ENCODE results near the gene MCUB.

Gene MCUB

DNA sequence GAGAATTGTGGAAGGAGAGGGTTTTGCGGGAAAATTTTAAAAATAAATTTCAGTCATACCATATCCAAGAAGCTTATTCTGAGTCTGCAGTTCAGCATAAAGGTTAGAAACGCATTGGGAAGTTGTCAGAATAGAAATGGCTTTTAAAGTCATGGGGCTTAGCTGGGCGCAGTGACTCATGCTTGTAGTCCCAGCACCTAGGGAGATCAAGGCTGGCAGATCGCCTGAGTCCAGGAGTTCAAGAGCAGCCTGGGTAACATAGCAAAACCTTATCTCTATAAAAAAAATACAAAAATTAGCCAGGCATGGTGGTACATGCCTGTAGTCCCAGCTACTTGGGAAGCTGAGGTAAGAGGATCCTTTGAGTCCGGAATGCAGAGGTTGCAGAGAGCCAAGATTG is 173.7 kb downstream of the MCUB start (continued):
- TF ChIP-seq ZNF350 (tag by site-specific recombination; IDR thresholded peaks at IDR 0.05) (no peak), ZNF501 (tag by site-specific recombination; IDR thresholded peaks at IDR 0.05) (no peak), BCL11A (tag by site-specific recombination; IDR thresholded peaks at IDR 0.05; ENCODE audit: low read depth) (no peak)
- TF ChIP-seq, protein P1, sequence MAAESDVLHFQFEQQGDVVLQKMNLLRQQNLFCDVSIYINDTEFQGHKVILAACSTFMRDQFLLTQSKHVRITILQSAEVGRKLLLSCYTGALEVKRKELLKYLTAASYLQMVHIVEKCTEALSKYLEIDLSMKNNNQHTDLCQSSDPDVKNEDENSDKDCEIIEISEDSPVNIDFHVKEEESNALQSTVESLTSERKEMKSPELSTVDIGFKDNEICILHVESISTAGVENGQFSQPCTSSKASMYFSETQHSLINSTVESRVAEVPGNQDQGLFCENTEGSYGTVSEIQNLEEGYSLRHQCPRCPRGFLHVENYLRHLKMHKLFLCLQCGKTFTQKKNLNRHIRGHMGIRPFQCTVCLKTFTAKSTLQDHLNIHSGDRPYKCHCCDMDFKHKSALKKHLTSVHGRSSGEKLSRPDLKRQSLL (tag by site-specific recombination; IDR thresholded peaks at IDR 0.05): no peak

DNA sequence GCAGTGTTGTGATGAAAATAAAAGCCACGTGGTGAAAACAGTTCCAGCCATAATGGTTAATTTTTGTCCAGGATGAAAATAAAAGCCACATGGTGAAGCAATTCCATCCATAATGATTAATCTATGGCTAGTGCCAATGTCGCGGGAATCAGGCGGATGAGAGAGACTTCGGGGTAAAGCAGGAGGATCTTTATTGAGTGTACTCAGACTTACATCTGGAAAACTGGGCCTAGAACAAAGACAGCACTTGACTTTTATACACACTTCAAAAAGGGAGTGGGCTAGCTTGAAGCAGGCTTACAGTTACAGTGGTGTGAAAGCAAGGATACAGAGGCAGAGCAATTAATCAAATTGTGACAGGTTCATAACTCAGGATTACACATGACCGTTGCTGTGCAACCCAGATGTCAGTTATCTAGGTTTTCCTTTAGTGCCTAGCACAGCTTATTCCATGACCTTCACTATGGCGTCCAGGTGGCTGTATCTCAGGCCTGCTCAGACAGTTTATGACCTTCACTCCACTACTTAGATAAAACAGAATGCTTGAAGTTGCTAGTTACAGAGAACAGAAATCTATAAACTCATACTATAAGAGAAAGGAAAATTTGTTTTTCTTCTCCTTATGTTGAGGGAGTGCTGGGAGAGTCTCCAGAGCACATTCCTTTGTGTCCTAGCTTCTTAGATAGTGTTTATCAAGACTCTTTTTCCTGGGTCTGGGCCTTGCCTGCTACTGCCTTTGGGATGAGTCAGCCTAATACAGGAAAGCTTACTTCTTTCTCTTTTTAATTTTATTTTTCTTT is 175.7 kb downstream of the MCUB start:
- Histone ChIP-seq H3K9me3 (ENCODE audit: control insufficient read depth, insufficient read depth, low read depth, low read length) (no peaks in the 10 kb centered on the region), H3K36me3 (ENCODE audit: control insufficient read depth in 2 of 2, insufficient read depth in 1 of 2, low read length in 2 of 2) (no peaks in the 10 kb centered on the region), H3K4me1 (ENCODE audit: control insufficient read depth, insufficient read depth, low read length) (no peaks in the 10 kb centered on the region), H3K4me3 (ENCODE audit: low read depth, low read length) (no peak overlapping the region), H3K27ac (ENCODE audit: extremely low read depth, low read depth, low read length) (no peak overlapping the region)
- POLR2A ChIA-PET: no interaction called here
- CTCF ChIA-PET: no interaction called here
- TF ChIP-seq ZNF202 (tag by site-specific recombination; IDR thresholded peaks at IDR 0.05; ENCODE audit: borderline replicate concordance) (no peak), SETDB1 (IDR thresholded peaks at IDR 0.05; ENCODE audit: insufficient read length, low read length) (peak; percentile 32), OSR2 (tag by site-specific recombination; IDR thresholded peaks at IDR 0.05) (no peak)
- TF ChIP-seq, protein P2, sequence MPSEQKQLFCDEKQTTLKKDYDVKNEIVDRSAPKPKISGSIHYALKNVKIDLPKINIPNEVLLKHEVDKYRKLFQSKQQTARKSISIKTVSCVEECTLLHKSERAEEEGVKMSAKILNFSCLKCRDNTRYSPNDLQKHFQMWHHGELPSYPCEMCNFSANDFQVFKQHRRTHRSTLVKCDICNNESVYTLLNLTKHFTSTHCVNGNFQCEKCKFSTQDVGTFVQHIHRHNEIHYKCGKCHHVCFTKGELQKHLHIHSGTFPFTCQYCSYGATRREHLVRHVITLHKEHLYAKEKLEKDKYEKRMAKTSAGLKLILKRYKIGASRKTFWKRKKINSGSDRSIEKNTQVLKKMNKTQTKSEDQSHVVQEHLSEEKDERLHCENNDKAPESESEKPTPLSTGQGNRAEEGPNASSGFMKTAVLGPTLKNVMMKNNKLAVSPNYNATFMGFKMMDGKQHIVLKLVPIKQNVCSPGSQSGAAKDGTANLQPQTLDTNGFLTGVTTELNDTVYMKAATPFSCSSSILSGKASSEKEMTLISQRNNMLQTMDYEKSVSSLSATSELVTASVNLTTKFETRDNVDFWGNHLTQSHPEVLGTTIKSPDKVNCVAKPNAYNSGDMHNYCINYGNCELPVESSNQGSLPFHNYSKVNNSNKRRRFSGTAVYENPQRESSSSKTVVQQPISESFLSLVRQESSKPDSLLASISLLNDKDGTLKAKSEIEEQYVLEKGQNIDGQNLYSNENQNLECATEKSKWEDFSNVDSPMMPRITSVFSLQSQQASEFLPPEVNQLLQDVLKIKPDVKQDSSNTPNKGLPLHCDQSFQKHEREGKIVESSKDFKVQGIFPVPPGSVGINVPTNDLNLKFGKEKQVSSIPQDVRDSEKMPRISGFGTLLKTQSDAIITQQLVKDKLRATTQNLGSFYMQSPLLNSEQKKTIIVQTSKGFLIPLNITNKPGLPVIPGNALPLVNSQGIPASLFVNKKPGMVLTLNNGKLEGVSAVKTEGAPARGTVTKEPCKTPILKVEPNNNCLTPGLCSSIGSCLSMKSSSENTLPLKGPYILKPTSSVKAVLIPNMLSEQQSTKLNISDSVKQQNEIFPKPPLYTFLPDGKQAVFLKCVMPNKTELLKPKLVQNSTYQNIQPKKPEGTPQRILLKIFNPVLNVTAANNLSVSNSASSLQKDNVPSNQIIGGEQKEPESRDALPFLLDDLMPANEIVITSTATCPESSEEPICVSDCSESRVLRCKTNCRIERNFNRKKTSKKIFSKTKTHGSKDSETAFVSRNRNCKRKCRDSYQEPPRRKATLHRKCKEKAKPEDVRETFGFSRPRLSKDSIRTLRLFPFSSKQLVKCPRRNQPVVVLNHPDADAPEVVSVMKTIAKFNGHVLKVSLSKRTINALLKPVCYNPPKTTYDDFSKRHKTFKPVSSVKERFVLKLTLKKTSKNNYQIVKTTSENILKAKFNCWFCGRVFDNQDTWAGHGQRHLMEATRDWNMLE (tag by site-specific recombination; conservative IDR thresholded peaks at IDR 0.05; ENCODE audit: low read depth): no peak
